Stimulated activated CD8-positive, alpha-beta memory T cell treated with anti-CD3 and anti-CD28 coated beads, Interleukin-2, amount 100 ng/mL, for 48 hours (primary cell): ENCODE results near the gene TNS1.
A peak's percentile ranks its signal among the peaks of the same experiment; 100 is the strongest.

ENCODE experiments used
- DNase-seq, 2 donors: peaks; one replicate each; pipeline ENCODE4 v3.0.0-alpha.2; 2020; ENCODE audit warnings: low read depth in 2 of 2

Gene TNS1

DNA sequence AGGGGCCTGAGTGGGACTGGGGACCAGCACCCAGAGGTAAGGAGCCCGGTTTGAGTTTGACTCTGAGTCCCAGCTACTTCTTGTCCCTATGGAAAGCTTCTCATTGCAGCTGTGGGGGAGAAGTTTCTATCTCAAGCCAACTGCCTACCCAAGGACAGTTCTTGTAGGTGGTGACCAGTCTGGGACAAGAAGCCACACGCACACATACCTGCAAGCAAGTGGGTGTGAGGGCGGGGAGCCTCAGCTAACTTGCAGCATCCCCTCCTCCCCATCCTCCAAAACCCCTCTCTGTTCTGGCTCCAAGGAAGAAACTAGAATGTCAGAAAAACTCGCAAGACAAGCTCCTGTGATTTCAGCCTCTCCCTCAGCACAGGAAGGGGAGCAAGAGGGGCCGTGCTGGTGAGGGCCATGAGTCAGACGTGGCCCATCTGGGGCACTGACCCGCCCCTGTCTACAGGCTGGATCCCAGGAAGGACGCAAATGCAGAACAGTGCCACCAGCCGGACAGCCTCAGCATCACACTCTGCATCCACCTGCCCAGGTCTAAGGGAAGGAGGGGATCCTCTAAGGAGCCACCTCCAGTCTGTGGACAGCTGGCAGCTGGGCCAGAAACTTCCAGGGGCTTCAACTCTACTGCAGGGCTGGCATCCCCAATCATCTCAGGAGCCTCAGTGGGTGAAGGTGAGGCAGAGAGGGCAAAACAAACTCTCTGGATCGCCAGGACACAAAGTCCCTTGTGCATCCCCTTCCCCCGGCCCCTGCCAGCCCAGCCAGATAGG is 103.4 kb downstream of the TNS1 start:
- no peak for DNase-seq

DNA sequence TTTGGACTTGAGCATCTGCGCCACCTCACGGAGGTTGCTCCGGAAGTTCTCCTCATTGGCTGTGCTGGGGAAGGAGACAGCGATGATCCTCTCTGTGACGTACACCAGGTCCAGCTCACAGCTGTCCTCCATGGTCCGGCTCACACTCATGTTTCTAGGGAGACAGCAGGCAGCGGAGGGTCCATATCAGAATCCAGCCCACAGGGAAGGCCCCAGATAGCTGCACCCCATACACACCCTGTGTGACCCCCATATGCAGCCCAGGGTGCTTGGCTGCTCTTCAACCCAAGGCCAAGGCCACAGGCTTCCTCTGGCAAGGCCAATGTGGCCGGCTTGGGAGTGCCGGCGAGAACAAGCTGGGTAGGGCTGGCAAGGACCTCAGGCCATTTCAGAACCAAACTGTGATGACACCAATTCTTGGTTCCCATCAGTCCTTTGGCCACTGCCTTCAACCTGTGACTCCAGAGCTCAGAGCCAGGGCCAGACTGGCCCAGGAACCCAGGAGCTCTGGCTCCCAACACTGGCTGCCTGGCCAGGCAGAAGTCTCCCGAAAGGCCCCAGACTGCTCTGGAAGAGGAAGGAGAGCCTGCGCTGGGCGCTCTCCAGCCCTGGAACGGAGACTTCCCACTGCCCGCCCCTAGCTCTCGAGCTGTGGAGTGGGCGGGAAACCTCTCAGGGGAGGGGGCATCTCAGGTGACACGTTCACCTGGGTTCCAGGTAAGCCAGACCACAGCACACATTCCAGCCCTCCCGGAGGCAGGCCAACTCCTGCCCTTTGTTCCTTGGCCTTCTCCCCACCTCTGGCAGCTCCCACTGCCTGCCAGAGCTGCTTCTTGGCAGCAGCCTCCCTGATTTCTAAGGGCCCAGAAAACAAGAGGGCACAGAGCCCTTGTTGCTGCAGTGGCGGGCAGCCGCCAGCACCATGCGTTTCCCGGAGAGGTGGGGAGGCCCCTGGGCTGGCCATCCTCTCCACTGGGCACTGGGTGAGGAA is 104.7 kb downstream of the TNS1 start:
- no peak for DNase-seq

DNA sequence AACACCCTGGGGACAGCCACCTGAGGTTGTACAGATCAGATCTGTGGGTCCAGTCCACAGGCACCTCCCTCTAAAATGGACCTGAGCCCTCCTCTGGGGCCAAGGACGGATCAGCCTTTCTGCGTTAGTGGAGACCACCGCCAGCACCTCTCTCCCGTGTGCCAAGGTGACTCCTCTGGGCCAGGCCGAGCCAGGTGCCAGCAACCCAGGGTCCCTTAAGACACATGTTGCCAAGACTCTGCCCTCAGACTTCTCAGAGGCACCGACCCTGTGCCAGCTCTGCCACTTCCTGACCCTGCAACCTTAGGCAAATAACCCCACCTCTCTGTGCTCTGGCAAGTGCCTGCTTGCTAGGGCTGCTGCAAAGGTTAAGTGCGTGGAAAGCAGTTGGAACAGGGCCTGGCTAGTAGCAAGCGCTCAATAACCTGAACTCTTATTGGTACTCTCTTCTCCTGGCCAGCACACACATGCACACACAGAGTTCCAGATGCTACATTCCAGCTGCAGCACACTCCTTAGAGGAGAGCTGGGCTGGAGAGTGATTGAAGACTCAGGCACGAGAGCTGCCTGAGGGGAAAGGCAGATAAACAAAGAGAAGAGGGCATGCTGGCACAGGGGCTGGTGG is 105.6 kb downstream of the TNS1 start:
- no peak for DNase-seq

DNA sequence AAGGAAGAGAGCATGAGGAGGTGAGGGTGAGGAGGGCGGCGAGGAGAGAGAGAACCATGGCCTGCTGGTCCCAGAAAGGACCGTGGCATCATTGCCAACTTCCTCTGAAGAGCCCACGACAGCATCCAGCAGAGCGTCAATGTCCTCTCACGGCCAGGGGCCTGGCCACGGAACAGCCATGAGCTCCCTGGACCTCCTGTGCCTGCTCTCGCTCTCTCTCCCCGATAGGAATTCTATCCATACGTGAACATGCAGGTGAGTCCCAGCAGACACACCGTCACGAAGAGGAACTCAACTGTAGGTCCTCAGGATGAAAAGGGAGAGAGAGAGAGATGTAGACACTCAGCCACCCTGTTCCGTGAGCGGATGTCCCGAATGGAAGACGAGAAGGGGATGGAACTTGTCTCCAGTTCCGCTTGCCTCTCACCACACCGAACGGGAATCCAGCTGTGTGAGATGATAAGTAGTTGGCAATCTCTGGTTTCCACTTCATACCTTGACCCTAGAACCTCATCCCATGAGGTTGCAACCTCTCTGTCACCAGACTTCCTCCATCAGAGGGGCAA is 107.6 kb downstream of the TNS1 start:
- no peak for DNase-seq

DNA sequence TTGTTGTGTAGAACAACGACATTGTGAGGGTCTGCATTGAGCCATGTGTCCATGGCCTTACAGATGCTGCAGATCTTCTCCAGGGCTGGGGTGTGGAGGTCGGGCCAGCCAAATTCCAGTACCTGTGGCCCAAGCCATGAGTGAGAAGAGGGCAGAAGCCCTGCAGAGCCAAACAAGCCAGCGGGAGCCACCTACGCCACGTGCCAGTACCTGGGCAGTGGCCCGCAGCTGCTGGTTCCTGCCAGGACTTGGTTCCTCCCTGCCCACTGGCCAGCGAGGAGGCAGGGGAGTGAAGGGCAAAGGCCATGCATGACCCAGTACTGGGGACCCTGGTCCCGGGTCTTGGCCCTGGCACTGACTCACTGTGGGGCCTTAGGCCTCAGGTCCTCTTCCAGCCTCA is 109.4 kb downstream of the TNS1 start:
- no peak for DNase-seq

DNA sequence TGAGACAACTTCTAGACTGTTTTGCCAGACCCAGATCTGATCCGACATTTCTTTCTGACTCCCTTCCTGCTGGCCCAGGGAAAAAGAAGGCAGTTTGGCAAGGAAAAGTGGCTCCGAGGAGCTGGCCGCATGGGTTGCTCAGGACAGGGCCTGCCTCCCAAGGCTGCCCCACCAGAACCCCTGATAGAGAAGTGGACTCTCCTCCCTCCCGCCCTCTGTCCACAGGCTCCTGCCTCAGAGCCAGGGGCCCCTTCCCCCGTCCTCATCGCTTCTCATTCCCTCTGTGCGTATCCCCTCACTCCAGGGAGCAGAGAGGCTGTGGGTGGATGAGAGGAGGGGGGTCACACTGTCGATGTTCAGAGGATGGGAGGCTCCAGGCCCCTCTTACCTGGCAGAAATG is 110.2 kb downstream of the TNS1 start:
- DNase-seq: no peak

DNA sequence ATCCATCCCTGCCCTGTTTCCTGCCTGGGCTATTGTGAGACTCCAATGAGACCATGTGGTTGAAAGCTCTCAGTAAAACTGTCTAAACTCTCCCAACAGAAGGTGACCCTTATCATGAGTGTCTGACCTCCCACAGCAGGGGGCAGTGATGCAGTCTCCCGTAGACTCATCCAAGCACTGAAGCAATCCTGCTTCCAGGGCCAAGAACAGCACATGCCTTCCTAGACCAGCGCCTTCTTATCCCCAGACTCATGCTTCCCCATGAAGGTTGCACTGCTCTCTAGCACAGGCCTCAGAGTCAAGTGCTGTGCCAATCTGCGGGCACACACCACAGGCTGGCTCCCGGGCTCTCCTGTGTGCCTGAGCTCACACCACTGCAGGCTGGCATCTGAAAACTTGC is 112.3 kb downstream of the TNS1 start:
- no peak for DNase-seq

DNA sequence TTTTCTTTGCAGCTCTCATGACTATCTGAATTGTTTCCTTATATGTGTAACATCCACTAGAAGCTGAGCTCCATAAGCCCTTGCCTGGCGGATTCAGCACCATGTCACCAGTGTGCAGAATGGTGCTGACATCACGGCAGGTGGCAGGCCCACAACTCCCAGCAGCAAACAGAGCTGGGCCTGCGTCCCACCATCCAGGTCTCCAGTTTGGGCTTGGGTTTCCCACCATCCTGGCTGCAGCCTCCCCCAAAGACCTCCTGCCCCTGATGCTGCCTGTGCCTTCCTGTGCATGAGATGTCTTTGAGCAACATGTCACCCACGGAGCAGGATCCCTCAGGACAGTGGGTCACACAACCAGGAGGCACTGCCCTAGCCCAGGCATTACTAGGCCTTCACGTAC is 113.1 kb downstream of the TNS1 start:
- DNase-seq: no peak

DNA sequence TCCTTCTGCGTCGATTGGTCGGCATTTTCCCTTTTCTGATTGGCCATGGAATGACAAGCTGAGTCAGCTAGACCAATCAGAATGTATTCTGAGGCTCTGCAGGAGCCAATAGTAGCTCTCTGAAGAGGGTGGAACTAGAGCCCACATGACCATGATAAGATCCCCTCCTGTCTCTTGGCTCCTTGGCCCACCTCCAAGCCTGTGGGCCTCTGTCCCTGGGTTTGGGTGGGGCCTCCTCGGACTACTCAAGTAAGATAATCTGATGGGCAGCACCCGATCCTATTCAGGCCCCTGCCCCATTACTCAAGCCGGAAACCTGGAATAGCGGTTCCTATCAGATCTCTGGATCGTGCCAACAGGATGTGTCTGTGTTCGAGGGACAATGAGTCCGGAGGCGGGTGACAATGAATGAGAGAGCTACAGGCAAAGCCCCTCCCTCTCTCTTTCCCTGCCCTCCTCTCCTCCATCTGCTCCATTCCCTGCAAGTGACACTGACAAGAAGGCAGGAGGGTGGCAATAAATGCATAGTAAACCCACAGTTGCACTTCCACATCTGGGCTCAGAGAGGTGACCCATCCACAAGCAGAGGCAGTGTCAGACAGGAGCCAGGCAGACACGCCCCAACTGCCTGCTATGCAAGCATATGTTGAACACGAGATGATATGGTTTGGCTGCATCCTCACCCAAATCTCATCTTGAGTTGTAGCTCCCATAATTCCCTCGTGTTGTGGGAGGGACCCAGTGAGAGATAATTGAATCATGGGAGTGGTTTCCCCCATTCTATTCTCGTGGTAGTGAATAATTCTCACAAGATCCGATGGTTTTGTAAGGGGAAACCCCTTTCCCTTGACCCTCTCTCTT is 114.7 kb downstream of the TNS1 start:
- no peak for DNase-seq

DNA sequence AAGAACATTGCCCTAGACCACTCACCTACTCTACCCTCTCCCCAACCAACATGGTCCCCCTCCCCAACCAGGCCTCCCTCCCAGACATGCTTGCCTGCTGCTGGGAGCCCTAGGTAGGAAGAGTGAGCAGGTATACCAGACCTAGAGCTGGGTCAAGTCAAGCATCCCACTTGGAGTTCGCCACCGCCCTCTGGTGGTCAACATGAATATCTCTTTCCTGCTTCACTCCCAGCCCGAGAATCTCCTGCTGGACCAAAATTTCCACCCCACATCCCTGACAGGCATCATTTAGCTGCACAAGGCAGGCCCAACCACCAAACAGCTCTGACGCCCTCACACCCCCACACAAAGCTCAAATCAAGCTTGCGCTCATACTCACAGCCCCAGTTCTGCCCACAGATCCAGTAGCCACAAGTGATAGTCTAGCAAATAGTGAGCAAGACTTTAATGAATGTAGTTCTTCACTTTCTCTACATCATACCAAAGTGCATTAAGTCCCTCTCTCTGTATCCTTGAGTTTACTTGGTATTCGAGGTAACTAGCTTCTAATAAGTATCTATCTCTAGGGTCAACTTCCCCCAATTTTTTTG is 116.0 kb downstream of the TNS1 start:
- peak; percentile 45 to 49 for DNase-seq

DNA sequence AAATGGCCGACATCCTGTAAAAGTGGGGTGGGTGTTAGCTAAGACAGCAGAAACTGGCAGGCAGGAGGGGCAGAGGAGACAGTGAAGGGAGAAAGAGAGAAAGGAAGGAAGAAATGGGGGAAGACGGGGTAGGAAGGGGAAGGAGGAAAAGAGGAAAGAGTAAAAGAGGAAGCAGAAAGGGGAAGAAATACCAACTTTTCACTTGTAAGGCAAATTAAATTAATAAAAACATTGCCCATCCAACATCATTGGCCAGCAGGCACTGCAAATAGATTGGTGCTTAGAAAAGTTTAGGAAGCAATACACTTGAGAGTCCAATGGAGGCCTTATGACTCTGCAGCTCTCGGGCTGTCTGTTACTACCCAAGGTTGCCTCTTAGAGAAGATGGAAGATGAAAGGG is 116.7 kb downstream of the TNS1 start:
- no peak for DNase-seq

DNA sequence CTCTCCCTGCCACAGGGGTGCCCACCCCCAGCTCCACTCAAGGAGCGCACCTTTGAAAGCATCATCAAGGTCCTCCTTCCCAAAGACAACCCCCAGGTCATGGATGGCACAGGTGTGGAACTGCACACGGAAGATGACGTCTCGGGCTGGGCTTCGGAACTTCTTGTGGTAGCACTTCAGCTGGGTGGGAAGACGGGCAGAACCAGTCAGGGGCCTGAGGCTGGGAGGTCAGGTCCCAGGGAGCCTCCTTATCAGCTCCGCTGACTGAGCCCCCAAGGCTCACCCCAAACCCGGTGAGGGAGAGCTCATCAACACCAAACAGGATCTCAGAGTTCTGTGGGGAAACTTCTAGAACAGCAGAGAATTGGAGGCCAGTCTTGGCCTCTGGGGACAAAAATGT is 117.8 kb downstream of the TNS1 start:
- DNase-seq: no peak

DNA sequence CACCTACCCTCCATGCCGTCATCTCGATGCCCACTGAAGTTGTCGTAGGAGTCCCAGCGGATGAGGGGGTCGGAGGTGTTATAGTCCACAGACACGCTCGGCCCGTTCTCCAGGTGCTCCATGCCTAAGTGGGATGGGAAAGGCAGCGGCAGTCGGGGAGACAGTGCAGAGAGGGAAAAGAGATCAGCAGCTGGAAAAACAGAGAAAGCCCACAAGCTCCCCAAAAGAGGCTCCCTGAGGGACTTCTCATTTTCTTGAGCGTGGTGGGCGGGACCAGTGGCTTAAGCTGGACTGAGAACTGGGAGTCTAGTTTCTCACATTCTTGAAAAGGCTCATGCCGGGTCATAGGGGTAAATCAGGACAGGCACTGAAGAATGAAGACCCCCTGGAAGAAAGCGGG is 121.9 kb downstream of the TNS1 start:
- DNase-seq: no peak

DNA sequence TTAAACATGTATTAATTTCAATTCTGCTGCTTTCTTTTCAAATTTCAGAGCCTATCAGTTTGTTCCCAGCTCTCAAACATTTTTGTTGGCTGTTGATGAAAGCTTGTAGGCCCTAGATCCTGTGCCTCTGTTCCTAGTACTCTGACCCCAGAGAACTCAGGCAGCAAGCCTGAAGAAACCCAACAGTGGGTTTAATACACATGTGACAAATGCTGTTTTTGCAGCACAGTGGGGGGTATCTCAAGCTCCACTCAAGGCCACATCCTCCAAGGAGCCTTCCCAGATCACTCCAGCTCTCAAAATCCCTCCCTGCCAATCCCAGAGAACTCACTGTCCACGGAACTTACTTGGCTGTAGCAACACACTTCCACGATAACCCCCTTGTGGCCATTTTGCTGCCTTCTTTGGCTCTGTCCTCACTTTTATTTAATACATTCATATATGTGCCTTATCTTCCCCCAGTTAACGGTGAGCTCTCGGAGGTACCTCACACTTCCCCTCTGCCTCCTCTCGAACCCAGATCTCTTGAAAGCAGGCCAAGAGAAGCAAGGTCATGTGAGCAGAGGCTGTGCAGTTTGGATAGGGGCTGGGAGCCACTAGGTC is 122.4 kb downstream of the TNS1 start:
- DNase-seq: no peak

DNA sequence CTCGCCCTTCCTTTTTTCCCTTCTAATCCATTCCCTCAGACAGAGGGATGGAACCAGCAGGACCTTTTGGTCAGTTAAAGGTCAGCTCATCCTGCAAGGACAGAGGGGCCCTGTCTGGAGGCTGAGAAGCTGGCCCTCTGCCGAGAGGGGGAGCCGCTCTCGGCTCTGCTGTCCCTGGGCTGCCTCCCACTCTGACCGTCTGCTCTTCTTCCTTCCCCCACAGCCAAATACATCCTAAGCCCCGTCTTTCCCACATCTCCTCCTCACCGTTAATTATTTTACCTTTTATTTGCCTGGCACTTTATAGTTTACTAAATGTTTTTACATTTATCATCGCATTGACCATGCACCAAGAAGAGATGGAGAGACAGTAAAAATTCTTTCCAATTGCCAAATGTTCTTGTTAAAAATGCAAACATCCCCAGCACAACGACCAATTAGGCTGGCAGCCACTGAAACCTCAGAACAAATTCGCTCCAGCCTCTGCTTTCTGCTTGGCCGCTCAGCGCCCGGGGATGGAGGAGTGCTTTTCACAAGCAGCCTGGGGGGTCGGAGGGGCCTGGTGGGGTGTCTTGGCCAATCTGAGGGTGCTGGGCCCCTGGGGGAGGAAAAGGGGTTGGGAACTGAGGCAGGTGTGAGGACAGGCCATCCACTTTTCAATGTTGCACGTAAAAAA is 123.7 kb downstream of the TNS1 start:
- DNase-seq: no peak

DNA sequence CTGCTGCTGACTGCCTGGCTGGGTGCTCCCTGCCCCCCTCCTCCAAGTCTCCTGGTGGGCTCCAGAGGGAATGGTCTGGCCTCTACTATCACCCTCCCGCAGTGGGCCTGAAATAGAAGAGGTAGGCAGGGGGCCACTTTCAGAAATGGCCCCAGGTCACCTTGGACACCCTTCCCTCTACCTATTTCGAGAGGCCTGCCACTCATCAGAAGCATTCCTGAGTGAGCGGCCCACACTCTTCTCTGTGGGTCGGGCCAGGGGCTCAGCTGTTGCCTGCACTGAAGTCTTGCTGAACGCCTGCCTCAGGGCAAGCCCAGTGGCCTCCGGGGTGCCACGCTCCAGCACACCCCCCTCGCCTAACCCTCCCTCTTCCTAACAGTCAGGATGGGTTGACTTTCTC is 124.9 kb downstream of the TNS1 start:
- DNase-seq: no peak

DNA sequence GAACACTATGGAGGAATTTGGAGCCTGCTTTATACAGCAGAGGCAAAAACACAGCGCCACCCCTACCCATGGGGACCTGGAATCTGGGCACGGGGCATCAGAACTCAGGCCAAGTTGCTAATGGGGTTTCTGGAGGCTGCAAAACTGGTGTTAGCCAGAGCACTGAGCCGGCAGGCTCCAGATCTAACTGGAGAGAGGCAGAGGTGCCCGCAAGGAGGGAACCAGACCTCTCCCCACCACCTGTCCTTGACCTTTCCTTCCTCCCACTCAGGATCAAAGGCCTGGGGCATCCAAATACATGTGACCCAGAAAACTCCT is 126.6 kb downstream of the TNS1 start:
- no peak for DNase-seq

DNA sequence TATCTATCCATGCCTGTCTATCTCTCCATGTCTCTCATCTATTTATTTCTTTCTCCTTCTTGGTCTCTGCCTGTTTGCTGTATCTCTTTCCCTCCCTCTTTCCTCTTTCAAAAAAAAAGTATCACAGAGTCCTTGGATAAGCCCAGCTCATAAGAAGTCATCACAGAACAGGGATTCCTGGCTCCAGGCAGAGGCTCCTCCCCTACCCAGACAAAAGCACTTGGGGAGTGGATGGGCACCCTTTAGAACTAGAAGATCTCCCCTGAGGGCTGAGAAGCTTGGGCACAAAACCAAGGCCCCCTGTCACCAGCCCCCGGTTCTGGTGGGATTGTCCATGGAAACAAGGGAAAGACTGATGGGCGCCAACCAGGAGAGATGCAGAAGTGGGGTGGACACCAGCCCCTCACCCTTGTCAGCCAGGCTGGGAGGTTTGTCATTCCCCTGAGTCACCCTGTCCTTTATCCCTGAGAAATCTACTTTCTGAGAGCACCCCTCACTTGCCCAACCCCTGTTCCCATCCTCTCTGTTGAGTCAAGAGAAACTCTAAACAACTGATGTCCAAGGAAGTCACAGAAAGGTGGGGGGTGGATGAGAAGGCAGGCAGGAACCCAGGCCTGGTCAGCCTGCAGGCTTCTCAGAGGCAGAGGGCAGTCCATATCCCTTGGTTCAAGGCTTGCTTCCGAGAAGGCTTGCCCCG is 127.1 kb downstream of the TNS1 start:
- DNase-seq: no peak

DNA sequence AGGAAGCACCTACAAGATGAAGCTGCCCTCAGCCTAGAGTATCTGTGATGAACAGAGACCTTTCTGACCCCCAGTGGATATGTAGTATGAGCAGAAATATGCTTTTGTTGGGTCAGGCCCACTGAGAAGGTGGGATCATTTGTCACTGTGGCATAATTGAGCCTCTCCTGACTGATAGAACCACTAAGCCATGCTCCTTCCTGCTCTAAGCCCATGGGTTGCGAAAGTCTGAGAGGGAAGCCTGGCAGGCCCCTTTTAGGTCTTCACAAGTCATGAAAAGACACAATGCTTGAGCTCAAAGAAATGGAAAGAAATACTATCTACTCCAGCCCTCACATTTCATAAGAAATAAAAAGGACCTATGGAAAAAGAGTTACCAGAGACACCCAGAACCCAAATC is 127.7 kb downstream of the TNS1 start:
- DNase-seq: no peak
